ENCODE measurements around the gene GFAP.

Gene GFAP

DNA sequence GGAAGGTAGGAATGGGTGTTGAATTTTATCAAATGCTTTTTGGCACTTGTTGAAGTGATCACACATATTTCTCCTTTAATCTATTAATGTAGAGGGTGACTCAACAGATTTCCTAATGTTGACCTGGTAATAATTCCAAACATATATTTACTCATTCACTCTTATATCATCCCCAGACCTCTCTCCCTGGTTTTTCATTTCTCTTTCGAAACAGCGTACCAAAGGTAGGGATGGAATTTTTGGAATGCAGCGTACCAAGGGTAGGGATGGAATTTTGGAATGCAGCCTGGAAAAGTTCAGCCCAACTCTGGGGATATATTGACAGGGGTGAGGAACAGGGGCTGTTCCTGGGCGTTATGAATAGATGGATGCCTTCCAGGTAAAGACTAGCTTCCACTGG lies 25.0 kb upstream of the GFAP start:
- DNase-seq (ENCODE audit: low spot score) = no peak
- in situ Hi-C loops (cut with MboI; ENCODE audit: low pct_unique_long_range_greater_than_20kb, low sequenced_read_pairs, unreplicated experiment) = no loop called here
- TF ChIP-seq, protein P1, sequence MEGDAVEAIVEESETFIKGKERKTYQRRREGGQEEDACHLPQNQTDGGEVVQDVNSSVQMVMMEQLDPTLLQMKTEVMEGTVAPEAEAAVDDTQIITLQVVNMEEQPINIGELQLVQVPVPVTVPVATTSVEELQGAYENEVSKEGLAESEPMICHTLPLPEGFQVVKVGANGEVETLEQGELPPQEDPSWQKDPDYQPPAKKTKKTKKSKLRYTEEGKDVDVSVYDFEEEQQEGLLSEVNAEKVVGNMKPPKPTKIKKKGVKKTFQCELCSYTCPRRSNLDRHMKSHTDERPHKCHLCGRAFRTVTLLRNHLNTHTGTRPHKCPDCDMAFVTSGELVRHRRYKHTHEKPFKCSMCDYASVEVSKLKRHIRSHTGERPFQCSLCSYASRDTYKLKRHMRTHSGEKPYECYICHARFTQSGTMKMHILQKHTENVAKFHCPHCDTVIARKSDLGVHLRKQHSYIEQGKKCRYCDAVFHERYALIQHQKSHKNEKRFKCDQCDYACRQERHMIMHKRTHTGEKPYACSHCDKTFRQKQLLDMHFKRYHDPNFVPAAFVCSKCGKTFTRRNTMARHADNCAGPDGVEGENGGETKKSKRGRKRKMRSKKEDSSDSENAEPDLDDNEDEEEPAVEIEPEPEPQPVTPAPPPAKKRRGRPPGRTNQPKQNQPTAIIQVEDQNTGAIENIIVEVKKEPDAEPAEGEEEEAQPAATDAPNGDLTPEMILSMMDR (IDR thresholded peaks at IDR 0.05; ENCODE audit: extremely low read depth, insufficient read depth, missing control alignments) = no peak

DNA sequence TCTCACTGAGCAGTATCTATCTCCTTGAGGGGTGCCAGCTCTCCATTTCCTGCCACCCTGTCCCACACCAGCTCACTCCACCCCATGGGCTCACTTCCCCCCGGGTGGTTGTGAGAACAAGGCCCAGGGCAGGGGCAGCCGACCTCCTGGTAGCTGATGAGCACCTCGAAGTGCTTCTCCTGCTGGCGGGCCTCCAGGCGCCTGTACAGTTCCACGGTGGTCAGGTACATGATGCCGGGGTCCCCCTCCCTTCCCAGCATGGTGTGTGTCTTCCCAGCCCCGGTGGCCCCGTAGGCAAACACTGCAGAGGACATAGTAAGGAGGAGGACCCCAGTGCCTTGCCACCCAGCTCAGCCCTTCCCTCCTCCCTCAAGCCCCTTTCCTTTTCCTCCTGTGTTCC lies 19.8 kb upstream of the GFAP start:
- TF ChIP-seq, protein P1 (IDR thresholded peaks at IDR 0.05; ENCODE audit: extremely low read depth, insufficient read depth, missing control alignments) = no peak
- DNase-seq (ENCODE audit: low spot score) = no peak
- in situ Hi-C loops (cut with MboI; ENCODE audit: low pct_unique_long_range_greater_than_20kb, low sequenced_read_pairs, unreplicated experiment) = no loop called here

DNA sequence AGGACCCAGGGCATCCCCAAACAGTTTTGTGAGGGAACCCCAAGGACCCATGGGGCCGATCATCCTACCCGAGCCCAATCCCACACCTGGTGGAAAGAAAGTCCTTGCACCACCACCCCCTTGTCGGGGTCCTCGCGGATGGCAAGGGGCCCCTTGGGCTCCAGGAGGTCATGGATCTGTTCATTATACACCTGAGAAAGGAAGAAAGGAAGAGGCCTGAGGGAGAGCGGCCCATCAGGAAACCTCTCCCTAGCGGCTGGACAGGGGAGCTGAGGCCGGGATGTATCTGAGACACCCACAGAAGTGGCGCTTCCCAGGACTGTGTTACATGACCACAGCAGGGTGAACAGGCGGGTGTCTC lies 19.4 kb upstream of the GFAP start:
- TF ChIP-seq, protein P1 (IDR thresholded peaks at IDR 0.05; ENCODE audit: extremely low read depth, insufficient read depth, missing control alignments) = no peak
- in situ Hi-C loops (cut with MboI; ENCODE audit: low pct_unique_long_range_greater_than_20kb, low sequenced_read_pairs, unreplicated experiment) = no loop called here
- no peak for DNase-seq (ENCODE audit: low spot score)

DNA sequence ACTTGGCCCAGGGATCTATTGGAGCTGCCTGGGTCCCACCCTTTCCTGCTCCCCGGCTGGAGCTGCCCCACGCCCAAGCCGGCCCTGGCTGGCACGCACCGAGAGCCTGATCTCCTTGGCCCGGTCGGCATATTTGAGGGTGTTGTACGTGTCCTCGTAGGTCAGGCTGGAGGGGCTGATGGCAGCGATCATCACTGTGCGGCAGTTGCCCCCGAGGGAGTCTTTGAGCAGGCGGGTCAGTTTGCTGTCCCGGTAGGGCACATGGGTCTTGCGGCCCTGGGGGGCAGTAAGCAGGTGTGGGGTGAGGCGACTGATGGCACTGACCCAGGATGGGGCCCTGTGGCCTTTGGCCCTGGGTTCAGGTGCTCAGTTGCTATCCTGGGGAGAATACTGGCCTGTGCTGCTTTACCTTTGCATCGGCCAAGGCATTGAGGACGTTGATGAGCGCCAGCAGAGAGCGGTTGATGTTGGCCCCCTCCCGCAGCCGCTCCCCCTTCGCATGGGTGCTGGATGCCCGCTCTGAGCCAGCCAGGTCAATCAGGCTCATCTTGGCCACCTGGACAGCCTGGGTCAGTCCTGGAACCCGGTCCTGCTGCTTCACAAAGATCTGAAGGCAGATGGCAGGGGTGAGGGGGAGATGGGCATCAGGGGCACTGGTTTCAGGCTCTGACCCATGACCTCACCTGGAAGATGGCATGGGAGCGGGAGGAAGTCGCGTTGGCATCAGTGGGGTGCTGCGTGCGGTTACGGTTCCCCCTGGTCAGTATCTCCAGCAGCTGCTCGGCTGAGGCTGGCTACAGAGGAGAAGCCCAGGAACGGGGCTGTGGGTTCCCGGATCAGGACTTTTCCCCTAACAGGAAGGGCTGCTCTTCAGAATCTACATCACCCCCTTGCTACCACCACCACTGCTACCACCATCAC lies 18.8 kb upstream of the GFAP start:
- in situ Hi-C loops (cut with MboI; ENCODE audit: low pct_unique_long_range_greater_than_20kb, low sequenced_read_pairs, unreplicated experiment) = no loop called here
- no peak for DNase-seq (ENCODE audit: low spot score)
- TF ChIP-seq, protein P1 (IDR thresholded peaks at IDR 0.05; ENCODE audit: extremely low read depth, insufficient read depth, missing control alignments) = no peak

DNA sequence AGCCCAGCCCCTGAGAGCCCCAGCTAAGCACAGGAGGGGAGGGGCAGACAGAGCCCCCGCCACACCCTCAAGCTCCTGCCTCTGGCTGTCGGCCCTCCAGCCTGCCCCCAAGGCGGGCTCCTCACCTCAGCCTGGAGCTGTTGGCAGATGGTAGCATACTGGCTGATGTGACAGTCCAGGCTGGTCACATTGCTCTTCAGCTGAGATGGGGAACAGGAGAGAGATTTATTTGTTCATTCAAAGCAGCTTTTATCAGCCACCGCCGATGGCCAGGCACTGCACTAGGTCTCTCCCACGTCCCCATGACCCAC lies 17.4 kb upstream of the GFAP start:
- in situ Hi-C loops (cut with MboI; ENCODE audit: low pct_unique_long_range_greater_than_20kb, low sequenced_read_pairs, unreplicated experiment) = no loop called here
- TF ChIP-seq, protein P1 (IDR thresholded peaks at IDR 0.05; ENCODE audit: extremely low read depth, insufficient read depth, missing control alignments) = no peak
- DNase-seq (ENCODE audit: low spot score) = no peak

DNA sequence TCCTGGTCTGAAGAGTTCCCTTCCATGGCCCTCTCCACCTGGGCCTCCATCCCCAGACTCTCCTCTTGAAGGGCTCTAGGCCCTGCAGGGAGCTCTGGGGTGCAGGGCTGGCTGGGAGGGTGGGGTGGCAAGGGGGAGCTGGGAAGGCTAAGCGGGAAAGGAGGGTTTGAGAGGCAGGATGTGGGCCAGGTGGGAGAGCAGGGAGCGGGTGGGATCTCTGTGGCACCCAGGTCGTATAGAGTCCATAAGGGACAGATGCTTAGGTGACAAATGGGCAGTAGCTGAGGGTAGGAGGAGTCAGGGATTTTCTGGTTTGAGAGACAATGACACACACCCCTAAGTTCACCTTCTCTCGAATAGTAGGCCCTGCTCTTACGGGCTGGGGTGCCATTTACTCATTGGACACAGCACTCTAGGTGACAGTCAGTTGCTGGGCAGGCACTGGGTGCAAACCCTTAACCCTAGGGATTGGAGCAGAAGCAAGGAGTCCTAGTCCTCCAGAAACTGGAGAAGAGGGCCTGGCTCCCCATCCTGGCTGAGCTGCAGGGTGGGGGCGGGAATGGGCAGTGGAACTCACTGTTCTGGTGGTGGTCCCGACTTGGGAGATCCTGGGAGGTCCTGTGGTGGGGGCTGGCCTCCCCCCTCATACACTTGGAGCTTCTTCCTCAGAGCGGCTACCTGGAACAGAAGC lies 16.9 kb upstream of the GFAP start:
- TF ChIP-seq, protein P1 (IDR thresholded peaks at IDR 0.05; ENCODE audit: extremely low read depth, insufficient read depth, missing control alignments) = no peak
- in situ Hi-C loops (cut with MboI; ENCODE audit: low pct_unique_long_range_greater_than_20kb, low sequenced_read_pairs, unreplicated experiment) = no loop called here
- no peak for DNase-seq (ENCODE audit: low spot score)
